ENCODE data around the gene GBA2.

GRCh38 chr9:35723908-35724307 is 25.1 kb downstream of the GBA2 start:
- TF ChIP-seq, protein P1, sequence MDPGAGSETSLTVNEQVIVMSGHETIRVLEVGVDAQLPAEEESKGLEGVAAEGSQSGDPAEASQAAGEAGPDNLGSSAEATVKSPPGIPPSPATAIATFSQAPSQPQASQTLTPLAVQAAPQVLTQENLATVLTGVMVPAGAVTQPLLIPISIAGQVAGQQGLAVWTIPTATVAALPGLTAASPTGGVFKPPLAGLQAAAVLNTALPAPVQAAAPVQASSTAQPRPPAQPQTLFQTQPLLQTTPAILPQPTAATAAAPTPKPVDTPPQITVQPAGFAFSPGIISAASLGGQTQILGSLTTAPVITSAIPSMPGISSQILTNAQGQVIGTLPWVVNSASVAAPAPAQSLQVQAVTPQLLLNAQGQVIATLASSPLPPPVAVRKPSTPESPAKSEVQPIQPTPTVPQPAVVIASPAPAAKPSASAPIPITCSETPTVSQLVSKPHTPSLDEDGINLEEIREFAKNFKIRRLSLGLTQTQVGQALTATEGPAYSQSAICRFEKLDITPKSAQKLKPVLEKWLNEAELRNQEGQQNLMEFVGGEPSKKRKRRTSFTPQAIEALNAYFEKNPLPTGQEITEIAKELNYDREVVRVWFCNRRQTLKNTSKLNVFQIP (CRISPR knock-in tag; IDR thresholded peaks at IDR 0.05; ENCODE audit: borderline replicate concordance, low read depth) = no peak
- TF ChIP-seq, protein P2, sequence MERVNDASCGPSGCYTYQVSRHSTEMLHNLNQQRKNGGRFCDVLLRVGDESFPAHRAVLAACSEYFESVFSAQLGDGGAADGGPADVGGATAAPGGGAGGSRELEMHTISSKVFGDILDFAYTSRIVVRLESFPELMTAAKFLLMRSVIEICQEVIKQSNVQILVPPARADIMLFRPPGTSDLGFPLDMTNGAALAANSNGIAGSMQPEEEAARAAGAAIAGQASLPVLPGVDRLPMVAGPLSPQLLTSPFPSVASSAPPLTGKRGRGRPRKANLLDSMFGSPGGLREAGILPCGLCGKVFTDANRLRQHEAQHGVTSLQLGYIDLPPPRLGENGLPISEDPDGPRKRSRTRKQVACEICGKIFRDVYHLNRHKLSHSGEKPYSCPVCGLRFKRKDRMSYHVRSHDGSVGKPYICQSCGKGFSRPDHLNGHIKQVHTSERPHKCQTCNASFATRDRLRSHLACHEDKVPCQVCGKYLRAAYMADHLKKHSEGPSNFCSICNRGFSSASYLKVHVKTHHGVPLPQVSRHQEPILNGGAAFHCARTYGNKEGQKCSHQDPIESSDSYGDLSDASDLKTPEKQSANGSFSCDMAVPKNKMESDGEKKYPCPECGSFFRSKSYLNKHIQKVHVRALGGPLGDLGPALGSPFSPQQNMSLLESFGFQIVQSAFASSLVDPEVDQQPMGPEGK (CRISPR knock-in tag; IDR thresholded peaks at IDR 0.05; ENCODE audit: borderline replicate concordance) = no peak
- no peak for TF ChIP-seq ZFP30 (CRISPR knock-in tag; IDR thresholded peaks at IDR 0.05)
- no peak for TF ChIP-seq RARB (CRISPR knock-in tag; IDR thresholded peaks at IDR 0.05)
